ENCODE measurements around the gene LIX1. TPM values are rescaled to one million over a fixed set of nuclear protein-coding genes. Genes with fewer than 3 reads are reported as not detected.

LIX1 gene
- total RNA-seq, 1 experiment from 2014 or later: not detected

GRCh38 chr5:97134634-97135033 lies 7.8 kb downstream of the LIX1 start (continued):
- no peak for TF ChIP-seq ZNF281 (CRISPR knock-in tag; IDR thresholded peaks at IDR 0.05)
- no peak for TF ChIP-seq SMAD4 (CRISPR knock-in tag; IDR thresholded peaks at IDR 0.05)

GRCh38 chr5:97133101-97133500 lies 9.3 kb downstream of the LIX1 start:
- Mint-ChIP-seq H3K36me3 (no peaks in the 10 kb centered on the region), H3K9me3 (no peaks in the 10 kb centered on the region), H3K4me3 (no peak overlapping the region), H3K27me3 (ENCODE audit: low read depth) (no peaks in the 10 kb centered on the region), H3K4me1 (peaks cover 11% of the 10 kb centered on the region), H3K27ac (no peak overlapping the region)
- ChIA-PET CTCF (interaction anchor here (2.5 kb wide), 1 partner anchor 10 kb away, joined by 17 read pairs; the partner anchor contains the start of gene LIX1), POLR2A (no interaction called here)
- no peak for ATAC-seq
- TF ChIP-seq MYBL2 (CRISPR knock-in tag; IDR thresholded peaks at IDR 0.05): no peak
- no peak for TF ChIP-seq SP1 (CRISPR knock-in tag; conservative IDR thresholded peaks at IDR 0.05)
- TF ChIP-seq SMAD3 (CRISPR knock-in tag; IDR thresholded peaks at IDR 0.05; ENCODE audit: borderline replicate concordance): no peak
- TF ChIP-seq AFF4 (CRISPR knock-in tag; IDR thresholded peaks at IDR 0.05; ENCODE audit: borderline replicate concordance): no peak
- no peak for TF ChIP-seq SOX15 (CRISPR knock-in tag; IDR thresholded peaks at IDR 0.05)
- TF ChIP-seq FOXP4 (CRISPR knock-in tag; IDR thresholded peaks at IDR 0.05): no peak
- no peak for TF ChIP-seq TP53 (CRISPR knock-in tag; IDR thresholded peaks at IDR 0.05)
- TF ChIP-seq RELA (CRISPR knock-in tag; IDR thresholded peaks at IDR 0.05; ENCODE audit: borderline replicate concordance): no peak
- TF ChIP-seq NFE2L1 (CRISPR knock-in tag; IDR thresholded peaks at IDR 0.05): no peak
- TF ChIP-seq PRDM15 (CRISPR knock-in tag; IDR thresholded peaks at IDR 0.05): no peak
- no peak for TF ChIP-seq ZNF281 (CRISPR knock-in tag; IDR thresholded peaks at IDR 0.05)
- DNase-seq (ENCODE audit: low spot score): no peak
